ENCODE measurements around the gene CHFR.

DNA sequence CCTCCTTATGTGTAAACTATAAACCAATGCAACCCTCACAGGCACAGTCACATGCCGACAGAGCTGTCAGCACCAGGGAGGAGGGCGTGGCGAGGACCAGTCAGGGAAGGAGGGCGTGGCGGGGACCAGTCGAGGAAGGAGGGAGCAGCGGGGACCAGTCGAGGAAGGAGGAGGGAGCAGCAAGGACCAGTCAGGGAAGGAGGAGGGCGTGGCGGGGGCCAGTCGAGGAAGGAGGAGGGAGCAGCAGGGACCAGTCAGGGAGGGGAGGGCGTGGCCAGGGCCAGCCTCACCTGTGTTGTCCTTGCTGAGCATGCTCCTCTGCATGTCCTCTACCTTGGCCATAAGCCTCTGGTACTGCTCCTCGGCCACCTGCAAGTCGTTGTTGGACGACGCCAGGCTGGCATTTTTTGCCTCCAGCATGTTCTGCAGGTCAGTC is 83.0 kb downstream of the CHFR start:
- no peak for TF ChIP-seq EP300 (IDR thresholded peaks at IDR 0.05)
- TF ChIP-seq, protein P1, sequence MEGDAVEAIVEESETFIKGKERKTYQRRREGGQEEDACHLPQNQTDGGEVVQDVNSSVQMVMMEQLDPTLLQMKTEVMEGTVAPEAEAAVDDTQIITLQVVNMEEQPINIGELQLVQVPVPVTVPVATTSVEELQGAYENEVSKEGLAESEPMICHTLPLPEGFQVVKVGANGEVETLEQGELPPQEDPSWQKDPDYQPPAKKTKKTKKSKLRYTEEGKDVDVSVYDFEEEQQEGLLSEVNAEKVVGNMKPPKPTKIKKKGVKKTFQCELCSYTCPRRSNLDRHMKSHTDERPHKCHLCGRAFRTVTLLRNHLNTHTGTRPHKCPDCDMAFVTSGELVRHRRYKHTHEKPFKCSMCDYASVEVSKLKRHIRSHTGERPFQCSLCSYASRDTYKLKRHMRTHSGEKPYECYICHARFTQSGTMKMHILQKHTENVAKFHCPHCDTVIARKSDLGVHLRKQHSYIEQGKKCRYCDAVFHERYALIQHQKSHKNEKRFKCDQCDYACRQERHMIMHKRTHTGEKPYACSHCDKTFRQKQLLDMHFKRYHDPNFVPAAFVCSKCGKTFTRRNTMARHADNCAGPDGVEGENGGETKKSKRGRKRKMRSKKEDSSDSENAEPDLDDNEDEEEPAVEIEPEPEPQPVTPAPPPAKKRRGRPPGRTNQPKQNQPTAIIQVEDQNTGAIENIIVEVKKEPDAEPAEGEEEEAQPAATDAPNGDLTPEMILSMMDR (IDR thresholded peaks at IDR 0.05), result no peak
- TF ChIP-seq POLR2A (IDR thresholded peaks at IDR 0.05), result no peak
- TF ChIP-seq POLR2AphosphoS5 (IDR thresholded peaks at IDR 0.05), result no peak
